Activated CD4-positive, alpha-beta T cell treated with anti-CD3 and anti-CD28 coated beads for 4 hours (primary cell): ENCODE data around the gene RIMBP3C.
"Not testable (repeated sequence)": the region's sequence is repeated elsewhere in the genome, so short reads cannot be mapped to it uniquely, and the experiment has no call there.

Source experiments
- DNase-seq, 2 donors: peaks; one replicate each; pipeline ENCODE4 v3.0.0-alpha.2; 2020

The RIMBP3C gene

DNA sequence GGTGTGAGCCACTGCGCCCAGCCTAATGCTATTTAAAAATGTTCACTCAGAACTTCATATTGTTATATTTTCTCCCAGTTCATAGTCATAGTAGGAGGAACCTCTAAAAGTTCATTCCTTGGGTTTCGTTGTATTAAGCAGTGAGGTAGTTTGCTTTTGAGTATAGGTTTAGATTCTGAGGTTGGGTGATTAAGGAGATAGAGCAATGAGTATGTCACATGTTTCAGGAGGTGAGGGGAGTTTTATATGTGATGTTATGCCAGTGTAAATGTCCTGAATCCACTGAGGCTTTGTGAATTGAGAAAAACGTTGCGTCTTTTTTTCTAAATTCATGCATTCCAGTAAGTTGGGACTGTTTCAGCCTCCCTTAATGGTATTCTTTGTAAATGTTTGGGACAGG, 20.4 kb upstream of the RIMBP3C start:
- DNase-seq = no peak

DNA sequence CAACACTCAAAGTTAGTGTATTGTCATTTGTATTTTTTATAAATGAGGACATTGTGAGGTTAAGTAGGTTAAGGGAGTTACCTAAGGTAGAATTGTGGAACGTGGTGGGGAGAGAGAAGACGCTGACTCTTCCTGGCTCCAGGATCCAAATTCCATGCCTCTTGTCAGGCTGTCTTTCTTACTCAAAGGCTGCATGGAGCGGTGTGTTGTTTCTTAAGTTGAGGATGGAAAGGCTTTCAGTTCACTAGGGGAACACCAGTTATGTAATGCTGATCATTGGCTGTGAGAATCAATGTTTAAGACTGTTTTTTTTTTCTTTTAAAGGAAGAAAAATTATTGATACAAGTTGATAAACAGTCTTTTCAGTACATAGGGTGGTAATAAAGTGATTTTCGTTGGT, 19.1 kb upstream of the RIMBP3C start:
- no peak for DNase-seq

DNA sequence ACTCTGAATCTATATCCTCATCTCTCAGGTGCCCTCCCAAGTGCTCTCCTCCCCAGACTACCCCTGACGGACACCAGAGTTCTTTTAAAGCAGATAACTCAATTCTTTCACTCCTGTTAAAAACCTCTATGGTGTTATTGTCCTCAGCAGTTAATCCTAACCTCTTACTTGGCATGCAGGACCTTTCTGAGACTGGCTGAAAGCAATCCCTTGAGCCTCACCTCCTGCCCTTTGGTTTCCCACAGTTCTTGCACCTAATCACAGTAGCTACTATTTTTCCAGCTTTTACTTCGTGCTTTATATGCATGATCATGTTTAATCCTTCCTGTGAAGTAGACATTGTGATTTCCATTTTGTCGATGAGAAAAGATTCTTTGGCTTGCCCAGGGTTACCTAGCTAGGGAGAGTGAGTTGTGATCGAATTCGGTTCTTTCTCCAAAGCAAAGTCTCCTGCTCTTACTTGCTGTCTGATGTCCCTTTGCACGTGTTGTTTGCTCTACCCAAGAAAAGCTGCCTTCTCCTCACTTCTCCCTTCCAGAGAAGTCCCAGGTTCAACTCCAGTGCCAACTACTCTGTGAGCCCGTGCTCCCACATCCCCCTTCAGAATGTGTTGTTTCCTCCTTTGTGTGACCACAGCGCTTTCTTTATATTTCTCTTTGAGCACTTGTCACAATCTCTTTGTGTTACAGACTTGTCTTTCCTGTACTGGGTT, 18.4 kb upstream of the RIMBP3C start:
- no peak for DNase-seq

DNA sequence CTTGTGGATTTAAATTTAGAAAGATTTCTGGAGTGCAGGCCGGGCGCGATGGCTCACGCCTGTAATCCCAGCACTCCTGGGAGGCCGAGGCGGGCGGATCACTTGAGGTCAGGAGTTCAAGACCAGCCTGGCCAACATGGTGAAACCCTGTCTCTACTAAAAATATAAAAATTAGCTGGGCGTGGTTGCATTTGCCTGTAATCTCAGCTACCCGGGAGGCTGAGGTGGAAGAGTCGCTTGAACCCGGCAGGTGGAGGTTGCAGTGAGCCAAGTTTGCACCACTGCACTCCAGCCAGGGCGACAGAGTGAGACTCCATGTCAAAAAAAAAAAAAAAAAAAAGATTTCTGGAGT, 17.8 kb upstream of the RIMBP3C start:
- DNase-seq = not testable (repeated sequence)

DNA sequence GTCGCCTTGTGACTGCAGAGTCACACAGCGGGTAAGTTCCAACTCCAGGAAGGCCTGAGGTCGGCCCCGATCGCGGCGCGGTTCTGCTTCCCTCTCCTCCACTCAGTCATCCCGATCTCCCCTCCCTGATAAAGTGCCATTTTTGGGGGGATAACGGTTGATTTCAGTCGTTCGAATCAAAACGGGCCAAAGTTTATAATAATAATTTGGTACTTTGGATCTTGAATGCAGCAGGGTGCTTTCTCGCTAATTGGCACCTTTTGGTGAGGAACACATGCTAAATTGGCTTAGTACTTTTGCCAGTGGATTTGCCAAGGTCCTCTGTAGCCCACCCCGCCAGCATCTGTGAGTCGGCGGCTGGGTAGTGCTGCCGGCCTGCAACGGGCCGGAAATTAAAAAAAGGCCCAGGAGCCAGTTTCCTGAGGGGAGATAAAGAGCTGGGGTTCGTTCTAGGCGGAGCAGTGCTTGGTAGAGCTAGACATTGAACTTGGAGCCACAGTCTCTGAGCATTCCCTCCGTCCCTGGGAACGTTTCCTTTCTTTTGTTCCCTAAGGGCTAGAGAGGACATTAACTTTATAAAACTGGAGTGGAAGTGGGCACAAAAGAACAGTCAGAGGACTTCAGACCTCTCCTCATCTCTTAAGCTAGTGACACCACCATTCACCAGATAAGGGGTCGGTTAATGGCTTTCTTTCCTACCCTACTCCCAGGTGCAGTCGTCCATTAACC, 17.2 kb upstream of the RIMBP3C start:
- no peak for DNase-seq

DNA sequence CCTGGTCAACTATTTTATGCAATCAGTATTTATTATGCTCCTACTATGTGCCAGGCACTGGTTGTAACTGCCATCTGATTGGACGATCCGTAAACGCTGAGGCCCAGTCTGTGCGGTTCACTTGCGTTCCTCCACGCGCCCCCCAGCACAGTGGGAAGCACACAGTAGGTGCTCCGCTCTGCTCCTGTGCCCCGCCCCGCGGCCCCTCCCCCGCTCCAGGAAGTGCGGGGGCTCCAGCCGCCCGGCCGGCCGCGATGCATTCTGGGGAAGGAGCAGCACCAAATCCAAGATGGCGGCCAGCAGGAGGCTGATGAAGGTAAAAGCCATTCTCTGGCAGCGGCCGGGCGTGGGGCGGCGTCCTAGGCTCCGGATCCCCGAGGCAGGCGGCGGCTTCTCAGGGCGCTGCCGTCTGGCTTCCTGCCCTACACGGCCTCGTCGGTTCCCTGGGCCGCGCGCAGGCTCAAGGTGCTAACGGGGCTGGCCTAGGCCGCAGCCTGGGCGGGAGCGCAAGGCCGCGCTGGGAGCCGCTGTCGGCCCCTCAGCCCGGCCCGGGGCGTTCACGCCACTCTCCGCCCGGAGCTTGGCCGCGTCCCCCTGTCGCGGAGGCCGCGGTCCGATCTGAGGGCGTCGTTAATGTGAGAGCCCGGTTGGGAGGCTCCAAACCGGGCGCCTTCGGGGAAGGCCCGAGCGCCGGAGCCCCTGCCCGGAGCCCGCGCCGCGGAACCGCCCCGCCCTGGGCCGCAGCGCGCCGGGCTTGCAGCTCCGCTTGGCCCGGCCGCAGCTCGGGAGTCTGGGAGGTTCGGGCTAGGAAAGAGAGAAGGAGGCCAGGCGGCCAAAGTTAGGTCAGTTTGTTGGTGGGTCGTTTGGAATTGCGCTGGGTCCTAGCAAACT, 16.4 kb upstream of the RIMBP3C start, which contains the start of gene UBE2L3:
UBE2L3 (plus strand) TSS at position 259 of the 891 bp plus-strand sequence; CDS start at position 290, 31 bp downstream.
- DNase-seq = peak; percentile 82 to 83

DNA sequence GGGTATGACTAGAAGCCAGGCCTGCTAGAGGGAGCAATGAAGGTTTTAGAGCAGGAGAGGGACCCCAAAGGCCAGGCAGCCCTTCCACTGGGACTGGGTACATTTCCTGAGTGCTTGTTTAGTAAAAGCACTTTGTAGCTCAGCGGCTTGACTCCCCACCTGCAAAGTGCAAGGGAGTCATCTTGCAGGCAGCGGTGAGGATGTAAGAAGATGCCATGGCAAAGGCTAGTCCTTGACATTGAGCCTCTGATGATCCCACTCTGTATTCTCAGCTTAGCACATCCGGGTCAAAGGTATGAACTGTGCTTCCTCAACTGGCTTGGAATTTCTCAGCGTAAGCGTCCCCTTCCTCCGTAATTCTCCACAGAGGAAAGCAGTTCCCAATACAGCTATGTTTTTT, 13.2 kb upstream of the RIMBP3C start:
- DNase-seq = no peak

DNA sequence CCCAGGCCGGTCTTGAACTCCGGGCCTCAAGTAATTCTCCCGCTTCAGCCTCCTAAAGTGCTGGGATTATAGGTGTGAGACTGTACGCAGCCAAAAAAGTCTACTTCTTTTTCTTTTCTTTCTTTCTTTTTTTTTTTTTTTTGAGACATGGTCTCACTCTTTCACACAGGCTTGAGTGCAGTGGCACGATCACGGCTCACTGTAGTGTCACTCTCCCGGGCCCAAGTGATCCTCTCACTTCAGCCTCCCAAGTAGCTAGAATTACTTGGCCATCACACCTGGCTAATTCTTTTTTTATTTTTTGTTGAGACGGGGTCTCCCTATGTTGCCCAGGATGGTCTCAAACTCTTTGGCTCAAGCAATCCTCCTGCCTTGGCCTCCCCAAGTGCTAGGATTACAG, 12.7 kb upstream of the RIMBP3C start:
- DNase-seq = no peak

DNA sequence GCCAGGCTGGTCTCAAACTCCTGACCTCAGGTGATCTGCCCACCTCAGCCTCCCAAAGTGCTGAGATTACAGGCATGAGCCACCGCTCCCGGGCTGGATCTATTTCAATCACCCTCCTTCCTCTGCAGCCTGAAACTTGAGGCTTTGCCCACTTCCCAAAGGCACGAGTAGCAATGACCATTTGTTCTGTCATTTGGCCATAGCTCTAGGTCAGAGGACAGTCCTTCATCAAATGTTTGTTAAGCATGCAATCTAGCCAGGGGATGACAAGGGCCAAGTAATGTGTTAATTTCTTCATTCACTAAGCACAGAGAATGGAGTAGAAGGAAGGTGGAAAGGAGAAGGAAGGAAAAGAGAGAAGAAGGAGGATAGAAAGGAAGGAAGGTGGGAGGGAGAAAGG, 9.4 kb upstream of the RIMBP3C start:
- not testable (repeated sequence) for DNase-seq

DNA sequence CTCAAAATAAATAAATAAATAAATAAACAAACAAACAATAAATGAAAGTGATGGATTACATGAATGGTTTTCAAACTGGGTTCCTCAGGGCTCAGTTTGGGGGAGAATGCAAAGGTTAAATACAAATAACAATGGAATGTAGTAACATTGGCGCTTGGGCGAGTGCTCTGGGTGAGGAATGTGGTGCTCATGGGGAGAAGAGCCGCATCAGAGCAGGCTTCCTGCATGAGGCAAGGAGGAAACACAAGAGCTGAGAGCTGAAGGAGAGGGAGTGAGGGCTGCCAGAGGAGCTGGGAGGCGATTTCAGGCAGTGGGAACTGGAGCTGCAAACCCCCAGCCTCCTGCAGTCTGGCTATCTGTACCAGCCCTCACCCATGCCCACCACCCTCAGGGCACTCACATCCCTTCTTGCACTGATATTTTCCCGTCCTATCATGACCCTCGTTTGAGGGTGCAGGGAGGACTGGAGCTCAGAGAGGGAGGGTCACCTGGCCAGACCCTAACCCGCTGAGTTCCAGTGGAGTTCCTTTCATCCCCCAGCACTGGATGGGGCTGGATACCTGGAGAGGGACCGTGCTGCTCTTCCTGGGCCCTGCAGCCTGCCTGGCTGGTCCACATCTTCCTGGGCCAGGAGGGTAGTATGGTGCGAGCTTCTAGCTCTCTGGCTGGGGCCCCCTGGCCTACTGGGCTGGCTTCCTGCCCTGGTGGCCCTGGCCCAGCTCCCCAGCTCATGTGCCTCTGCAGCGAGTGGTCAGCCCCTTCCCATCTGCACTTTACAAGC, 8.3 kb upstream of the RIMBP3C start:
- not testable (repeated sequence) for DNase-seq

DNA sequence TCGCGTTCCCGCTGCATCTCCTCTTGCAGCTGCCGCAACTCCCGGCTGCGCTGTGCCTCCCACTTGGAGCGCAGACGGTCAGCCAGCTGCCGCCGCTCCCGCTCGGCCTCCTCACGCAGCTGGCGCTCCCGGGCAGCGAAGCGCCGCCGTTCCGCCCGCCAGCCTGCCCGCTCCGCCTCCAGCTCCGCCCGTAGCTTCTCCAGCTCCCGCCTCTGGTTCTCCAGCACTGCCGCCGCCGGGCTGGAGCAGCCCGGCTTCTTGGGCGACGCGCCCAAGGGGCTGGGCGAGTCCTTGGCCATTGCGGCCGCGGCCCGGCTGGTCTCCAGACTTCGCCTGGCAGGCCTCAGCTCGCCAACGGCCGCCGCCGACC, 598 bp downstream of the RIMBP3C start:
- DNase-seq = not testable (repeated sequence)

DNA sequence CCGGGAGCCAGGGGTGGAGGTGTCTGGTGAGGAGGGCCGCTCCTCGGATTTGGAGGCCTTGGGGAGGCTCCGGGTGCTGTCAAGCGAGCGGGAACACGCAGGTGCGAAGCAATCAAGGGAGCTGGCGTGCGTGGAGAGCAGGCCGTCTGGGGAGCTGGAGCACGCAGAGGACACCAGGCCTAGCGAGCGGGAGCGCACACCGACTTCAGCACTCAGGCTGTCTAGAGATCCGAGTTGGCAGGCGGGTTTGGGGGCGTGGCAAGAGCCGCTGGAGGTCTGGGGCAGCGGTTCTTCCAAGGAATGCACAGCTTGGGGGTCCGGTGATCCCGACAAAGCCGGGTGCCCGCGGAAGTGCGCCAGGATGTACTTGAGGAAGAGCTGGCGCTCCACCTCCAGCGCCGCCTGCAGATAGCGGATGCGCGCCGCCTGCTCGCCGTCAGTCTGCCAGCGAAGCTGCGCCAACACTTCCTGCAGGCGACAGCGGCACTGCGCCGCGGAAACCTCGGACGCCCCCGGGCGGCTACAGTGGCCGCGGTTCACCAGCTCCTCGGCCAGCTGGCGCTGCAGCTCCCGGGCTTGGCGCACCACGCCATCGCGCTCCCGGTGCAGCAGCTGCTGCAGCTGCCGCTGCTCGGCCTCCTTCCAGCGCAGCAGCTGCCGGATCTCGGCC, 1.1 kb downstream of the RIMBP3C start:
- not testable (repeated sequence) for DNase-seq

DNA sequence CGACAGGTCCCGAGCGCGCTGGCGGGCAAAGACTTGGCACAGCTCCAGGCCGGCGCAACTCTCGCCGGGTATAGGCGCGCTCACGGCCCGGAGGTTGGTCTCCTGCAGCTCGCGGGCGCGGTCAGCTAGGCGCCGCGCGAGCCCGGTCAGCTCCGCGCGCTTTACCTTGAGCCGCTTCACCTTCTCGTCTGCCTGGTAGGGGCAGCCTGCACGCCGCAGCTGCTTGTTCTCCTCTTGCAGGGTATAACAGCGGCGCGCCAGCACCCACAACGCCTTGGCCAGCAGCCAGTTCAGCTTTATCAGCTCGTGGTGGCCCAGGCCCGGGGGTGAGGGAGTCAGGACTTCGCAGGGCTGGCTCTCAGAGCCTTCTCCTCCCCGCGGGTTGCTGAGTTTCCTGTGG, 1.7 kb downstream of the RIMBP3C start:
- not testable (repeated sequence) for DNase-seq

DNA sequence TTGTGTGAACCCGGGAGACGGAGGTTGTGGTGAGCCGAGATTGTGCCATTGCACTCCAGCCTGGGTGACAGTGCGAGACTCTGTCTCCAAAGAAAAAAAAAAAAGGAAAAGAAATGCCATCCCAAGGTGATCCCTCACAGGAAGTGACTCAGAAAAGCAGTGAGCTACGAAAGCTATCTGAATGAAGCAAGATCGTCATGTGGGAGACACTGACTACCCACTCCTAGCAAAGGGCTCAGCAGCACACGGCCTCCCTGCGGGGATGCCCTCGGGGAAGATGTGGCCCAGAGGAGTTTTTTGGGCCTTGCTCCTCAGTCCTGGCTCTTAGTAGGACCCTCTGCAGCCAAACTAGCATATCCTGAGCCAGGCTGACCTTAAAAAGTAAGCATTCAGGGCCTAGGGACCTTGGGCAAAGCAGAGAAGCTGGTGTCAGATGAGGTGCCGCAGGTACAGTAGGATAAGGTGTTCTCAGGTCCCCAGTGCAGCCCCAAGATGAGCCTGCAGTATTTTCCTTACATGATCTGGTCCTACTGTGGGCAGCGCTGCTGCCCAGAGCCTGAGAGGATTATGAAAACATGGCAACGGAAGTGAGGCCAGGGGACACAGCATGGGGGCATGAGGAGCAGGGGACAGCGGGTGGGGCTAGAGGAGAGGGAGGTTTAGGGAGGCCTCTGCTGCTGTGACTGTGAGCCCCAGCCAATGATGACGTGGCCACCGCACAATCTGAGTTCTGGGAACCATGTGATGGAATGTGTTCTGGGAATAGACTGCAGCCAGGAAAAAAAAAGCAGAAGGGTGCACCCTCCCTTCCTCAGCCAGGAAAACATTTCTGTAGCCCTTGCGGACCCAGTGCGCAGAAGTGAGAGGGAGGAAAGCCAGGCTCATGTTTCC, 6.6 kb downstream of the RIMBP3C start:
- DNase-seq = not testable (repeated sequence)

DNA sequence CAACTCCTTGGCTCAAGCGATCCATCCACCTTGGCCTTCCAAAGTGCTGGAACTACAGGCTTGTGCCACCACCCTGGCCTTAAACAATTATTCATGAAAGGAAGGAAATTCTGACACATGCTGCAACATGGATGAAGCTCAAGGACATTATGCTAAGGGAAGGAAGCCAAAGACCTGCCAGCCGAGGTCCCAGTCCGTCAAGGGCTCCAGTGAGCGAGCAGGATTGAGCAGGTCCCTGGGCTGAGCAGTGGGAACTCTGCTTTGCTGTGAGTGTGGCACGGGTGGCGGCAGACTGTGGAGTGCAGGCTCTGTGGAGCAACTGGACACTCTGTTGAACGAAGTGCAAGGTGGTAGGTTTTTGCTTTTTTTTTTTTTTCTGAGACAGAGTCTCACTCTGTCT, 11.4 kb downstream of the RIMBP3C start:
- DNase-seq = not testable (repeated sequence)

DNA sequence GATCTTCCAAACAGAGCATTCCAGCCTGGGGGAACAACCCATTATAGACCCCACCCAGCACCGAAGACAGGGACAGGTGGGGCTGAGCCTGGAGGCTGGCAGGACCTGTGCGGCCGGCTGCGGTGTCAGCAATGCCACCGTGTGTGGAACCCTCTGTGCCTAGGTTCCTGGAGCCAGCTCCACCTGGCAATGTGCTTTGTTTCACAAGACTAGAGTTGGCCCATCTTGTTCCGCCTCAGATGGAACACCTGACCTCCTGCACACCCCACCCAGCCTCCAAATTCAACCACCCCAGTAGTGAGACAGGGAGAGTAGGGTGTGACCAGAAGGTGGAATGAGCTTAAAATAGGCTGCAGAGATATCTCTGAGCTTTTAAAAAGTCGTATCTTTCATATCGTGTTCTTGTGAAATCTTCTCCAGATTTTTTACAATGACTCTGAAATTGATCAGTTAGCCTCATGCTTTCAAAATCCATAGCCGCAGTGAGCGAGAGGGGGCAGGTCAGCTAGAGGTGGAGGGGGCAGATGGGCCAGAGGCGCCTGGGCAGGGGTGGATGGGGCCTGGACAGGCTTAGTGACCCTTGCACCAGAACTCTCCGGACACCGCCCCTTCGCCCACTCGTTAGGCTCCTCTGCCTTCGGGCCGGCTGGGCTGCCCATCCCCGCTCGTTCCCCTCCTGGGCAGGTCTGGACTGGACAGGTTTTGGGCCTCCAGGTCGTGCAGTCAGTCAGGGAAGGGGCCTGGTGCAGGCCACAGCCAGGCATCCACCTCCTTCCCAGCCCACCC, 18.2 kb downstream of the RIMBP3C start:
- DNase-seq = not testable (repeated sequence)

DNA sequence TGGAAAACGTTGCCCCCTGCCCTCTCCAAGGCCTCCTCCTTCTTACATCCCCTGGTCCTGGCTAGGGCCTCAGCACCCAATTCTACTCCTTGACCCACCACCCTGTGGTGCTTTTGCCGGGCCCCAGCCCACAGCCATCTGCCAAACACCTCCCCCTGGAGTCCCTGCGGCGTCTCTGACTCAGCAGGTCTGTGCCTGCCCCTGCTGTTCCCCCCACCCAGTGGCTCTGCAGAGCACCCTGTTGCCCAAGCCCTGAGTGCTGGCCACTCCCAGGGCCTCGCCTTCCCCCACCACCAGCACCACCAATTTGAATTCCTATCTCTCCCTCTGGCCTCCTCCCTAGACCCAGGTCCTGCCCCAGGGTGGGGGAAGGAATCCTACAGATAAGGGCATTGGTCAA, 19.7 kb downstream of the RIMBP3C start:
- not testable (repeated sequence) for DNase-seq

DNA sequence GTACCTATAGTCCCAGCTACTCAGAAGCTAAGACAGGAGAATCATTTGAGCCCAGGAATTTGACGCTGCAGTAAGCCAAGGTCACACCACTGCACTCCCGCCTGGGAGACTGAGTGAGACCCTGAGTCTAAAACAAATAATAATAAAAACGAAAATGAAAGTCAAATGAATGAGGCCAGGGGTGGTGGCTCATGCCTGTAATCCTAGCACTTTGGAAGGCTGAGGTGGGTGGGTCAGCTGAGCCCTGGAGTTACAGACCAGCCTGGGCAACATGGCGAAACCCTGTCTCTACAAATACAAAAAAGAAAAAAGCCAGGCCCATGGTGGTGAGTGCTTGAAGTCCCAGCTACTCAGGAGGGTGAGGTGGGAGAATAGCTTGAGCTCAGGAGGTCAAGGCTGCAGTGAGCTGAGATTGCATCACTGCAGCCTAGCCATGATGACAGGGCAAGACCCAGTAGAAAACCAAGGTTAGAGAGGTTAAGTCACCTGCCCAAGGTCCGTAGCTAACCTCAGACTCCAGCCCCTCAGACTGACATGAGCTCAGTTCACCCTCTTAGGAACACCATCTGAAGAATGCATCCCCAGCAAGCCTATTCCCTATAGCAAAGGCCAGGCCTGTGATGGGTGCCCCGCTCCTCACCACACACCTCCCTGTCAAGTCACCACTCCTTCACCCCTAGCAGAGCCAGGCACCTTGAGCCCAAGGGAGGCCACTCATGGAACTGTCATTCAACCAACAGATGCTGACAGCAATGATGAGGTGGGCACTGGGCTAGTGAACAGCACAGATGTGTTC, 24.4 kb downstream of the RIMBP3C start:
- not testable (repeated sequence) for DNase-seq
